Measurements from ENCODE around the gene RGS4.

RGS4 gene

GRCh38 chr1:163069142-163069541, at the start of gene RGS4:
Gene RGS4 (plus strand): TSS chr1:163069361. CDS start chr1:163069485, 124 bp downstream.
- DNase-seq = peak; percentile 40

DNA sequence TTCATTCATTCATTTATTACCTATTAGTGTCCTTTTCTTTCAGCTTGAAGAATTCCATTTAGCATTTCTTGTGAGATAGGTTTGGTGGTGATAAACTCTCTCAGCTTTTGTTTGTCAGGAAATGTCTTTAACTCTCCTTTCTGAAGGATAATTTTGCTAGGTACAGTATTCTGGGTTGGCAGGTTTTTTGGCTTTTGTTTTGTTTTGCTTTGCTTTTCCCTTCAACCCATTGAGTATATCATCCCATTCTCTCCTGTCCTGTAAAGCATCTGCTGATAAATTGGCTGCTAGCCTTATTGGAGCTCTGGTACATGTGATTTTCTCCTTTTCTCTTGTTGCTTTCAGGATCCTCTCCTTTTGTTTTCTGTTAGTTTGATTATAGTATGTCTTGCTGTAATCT, 47.0 kb upstream of the RGS4 start:
- DNase-seq = no peak

DNA sequence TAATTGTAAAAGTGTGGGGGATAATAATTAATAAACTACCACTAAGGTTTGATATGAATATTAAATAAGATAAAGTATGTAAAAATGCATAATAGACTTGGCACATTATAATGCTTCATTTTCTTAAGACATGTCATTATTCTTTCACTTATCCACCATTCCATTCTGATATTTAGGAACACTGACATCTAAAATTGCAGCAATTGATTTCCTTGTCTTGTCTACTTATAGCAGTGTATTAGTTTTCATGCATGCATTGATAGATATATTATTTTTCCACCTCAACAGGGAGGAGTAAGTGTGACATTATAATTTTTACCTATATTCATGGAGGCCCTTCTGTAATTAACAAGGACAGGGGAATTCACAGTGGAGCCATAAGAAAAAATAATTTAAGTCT, 41.6 kb upstream of the RGS4 start:
- DNase-seq = no peak

- DNase-seq = no peak
Observed at GRCh38 chr1:163029901-163030300, 39.3 kb upstream of the RGS4 start.

DNA sequence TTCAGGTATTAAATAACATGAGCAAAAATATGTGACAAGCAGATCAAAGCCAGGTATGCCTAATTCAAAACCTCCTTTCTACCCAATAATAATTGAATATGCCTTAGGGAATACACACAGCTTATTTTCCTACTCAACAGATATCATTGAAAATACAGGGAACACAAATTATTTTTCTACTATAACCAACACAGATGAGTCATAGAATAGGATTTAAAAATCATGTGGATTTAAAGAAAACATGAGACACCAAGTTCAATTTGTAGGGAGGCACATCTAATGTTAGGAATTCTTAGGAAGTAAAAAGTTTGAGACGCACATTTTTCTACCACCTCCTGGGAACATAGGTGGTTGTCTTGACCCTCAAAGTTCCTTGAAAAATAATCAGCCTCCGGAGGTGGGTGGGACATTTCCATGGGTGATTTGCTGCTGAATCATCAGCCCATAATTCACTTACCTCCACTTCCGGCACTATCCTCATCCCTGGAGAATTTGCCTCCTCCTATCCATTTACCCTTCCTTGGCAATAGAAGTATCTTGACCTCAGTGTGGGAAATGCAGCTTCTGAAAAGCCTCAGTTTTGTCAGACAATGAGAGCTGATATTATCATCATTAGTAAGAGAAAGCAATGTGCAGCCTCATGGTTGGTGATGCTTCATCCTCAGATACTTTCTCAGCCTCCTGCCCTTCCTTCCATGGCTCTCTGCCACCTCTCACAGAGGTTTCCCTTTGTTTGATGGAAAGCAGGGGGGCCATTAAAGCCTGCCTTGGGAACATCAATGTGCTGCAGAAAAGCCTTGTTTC, 33.5 kb upstream of the RGS4 start:
- DNase-seq = no peak

GRCh38 chr1:163036671-163037070, 32.5 kb upstream of the RGS4 start:
- DNase-seq = no peak

GRCh38 chr1:163038928-163039706, 30.0 kb upstream of the RGS4 start:
- no peak for DNase-seq

GRCh38 chr1:163039707-163040093, 29.5 kb upstream of the RGS4 start:
- no peak for DNase-seq

DNA sequence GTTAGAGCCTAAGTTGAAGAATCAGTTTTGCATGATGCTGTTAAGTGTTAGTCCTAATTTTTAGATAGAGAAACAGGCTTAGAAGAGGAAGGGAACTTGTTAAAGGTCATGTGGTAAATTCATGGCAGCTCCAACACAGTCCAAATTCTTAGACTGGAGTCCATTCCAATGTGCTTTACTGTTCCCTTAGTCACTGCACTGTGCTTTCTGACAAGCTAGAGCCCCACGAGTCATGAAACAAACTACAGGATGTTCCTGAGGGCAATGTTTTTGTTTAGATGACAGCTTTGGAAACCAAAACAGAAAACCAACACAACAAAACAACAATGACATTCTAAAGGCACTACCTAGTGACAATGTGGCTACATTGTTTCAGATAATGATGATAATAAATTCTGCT, 23.1 kb upstream of the RGS4 start:
- no peak for DNase-seq

DNA sequence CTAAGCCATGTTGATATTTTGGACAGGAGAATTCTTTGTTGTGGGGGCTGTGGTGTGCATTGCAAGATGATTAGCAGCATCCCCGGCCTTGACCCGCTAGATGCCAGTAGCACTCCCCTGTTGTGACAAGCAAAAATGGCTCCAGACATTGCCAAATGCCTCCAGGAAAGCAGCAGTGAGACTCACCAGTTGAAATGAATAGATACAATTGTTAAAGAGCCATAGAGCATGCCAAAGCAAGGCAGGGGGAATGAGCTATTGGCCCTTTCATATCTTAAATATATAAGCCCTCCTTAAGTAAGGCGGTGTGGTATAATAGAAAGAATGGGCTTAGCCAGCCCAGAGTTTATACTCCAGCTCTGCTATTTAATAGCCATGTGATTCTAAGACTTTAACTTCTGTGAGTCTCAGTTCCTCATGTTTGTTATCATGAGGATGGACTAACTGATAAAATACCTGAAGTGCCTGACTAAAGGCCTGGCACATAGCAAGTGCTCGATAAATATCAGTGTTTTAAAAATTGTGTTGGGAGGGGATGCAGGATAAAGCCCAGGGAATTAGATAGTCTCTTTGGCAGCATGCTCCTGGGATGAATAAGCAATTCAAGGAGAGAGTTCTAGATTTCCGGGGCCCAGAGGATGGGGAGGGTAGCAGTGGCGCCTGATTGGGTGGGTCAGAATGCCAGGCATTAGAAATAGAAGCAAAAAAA, 21.1 kb upstream of the RGS4 start:
- DNase-seq = no peak

DNA sequence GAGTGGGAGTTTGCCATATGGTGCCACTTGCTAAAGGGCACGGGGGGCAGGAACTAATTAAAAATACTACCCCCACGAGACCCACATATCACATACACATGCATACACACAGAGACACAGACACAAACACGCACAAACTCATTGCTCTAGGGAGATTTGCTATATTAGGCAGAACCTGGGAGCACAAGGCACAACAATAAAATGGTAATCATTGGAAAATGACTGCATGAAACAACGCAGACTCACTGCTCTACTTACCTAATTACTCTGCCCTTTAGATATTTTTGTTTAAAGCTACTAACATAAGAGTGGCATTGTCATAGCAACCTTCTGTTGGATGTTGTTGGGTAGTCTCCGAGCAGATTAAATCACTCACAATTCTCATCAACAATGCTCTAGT, 20.3 kb upstream of the RGS4 start:
- DNase-seq = no peak

DNA sequence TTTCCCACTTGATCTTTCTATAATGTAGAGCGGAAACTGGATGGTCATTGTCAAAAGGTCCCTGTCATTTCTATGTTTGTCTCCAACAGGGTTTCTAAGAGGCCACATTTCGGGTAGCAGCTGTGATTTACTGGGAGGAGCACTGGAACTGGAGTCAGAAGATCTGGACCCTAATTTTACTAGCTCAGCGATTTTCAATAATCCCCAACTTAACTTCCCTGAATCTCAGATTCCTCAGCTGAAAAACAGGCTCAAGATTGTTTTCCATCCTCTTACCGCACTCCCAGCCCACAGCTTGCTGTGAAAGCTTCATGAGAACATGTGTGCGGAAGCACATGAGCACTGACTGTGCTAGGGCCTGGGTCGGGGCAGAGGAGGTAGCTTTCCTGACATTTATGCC, 19.9 kb upstream of the RGS4 start:
- DNase-seq = no peak

GRCh38 chr1:163050496-163050895, 18.7 kb upstream of the RGS4 start:
- DNase-seq = no peak

- no peak for DNase-seq
Observed at GRCh38 chr1:163054181-163054591, 15.0 kb upstream of the RGS4 start.

DNA sequence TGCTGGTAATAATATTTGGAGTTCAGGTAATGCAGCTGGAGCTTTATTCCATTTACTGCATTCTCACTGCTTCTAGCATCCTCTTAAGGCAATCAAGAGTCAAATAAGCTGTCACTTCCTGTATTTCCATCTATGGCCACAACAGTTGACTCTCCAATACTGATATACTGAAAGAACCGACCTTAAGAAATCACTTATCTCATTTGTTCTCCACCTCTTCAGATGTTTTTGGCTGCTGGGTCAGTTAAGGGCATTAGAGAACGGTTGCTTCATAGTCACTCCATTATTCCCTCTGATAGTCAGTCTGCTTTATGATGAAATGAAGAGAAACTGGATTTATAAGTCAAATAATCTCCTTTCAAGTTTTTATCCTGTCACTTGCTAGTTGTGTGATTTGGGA, 14.2 kb upstream of the RGS4 start:
- DNase-seq = no peak

GRCh38 chr1:163055531-163055930, 13.6 kb upstream of the RGS4 start:
- no peak for DNase-seq

- no peak for DNase-seq
Observed at GRCh38 chr1:163056831-163057230, 12.3 kb upstream of the RGS4 start.

GRCh38 chr1:163060343-163061007, 8.7 kb upstream of the RGS4 start:
- no peak for DNase-seq

GRCh38 chr1:163063143-163063542, 6.0 kb upstream of the RGS4 start:
- DNase-seq = no peak

DNA sequence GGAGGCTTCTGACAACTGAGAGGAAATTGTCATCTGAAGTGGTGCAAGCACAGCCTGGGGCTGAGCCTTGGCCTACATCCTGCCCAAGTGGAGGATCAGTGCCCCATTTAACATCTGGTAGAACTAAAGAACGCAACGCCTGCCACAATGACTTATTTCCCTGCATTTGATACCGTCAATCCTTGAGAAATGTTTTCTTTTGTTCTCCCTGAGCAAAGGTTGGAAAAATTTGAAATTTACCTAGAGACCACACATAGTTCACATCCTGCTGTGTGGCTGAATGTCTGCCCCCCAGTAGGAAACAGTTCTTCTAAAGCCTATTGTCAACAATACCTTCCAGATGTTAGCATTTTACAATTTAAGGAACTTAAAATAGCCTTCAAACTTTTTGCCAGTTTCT, 5.6 kb upstream of the RGS4 start:
- DNase-seq = no peak

- DNase-seq = no peak
Observed at GRCh38 chr1:163066168-163066567, 3.0 kb upstream of the RGS4 start.

GRCh38 chr1:163066686-163067085, 2.5 kb upstream of the RGS4 start:
- DNase-seq = no peak

DNA sequence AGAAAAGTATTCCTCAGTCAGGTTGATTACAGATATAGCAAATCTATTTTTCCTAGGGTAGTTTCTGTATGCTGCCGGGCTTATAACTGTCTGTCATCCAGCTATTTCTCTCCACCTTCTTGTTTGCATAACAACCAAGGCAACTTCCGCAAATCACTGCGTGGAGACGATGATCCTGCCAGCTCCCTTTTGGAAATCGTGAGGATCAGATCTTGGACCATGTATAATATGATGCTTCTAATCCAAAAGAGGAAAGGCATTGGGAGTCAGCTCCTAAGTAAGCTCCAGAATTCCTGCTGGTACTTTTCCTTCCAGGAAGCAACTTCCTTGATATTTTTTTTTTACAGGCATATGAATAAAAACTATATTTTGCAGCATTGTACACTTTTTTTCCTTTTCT, 445 bp upstream of the RGS4 start:
- DNase-seq = no peak
